Breast epithelium (tissue), 3 donors: ENCODE measurements around the gene MAP7.

Source experiments
- POLR2A ChIP-seq: fragments of 450-650 bp; IDR thresholded peaks from one replicate; pipeline ENCODE4 v1.6.1; 2016; ENCODE audit warnings: antibody characterized with exemption, mild to moderate bottlenecking, moderate library complexity
- POLR2AphosphoS5 ChIP-seq, 3 donors: sonication (generic); formaldehyde crosslinking; IDR thresholded peaks; one replicate each; pipeline ENCODE4 v1.6.1; 2017; ENCODE audit warnings: antibody characterized with exemption in 3 of 3
- TF ChIP-seq, protein P1 (sequence below), 3 donors: fragments of 450-650 bp; IDR thresholded peaks; one replicate each; pipeline ENCODE4 v1.5.1; 2016 to 2017; ENCODE audit warnings: antibody characterized with exemption in 3 of 3, mild to moderate bottlenecking in 3 of 3, moderate library complexity in 3 of 3

DNA sequence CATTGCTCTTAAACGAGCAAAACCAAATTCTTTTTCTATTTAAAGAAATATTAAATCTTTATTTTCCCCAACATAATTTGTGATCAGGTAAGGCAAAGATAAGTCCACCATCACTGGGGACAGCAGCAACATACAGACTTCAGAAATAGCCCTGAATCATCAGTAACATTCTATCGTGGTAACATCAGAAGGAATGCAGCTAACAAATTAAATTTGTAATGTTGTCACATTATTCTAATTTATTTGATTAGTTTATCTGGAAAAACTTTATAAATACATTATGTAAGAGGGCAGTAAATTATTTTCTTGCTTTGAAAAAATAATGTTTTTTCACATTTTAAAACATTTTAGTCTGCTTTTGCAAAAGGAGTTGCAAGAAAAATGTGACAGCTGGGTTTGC, 206.9 kb downstream of the MAP7 start:
- TF ChIP-seq POLR2AphosphoS5 (IDR thresholded peaks at IDR 0.05) (no peak), POLR2A (no peak)
- TF ChIP-seq, protein P1, sequence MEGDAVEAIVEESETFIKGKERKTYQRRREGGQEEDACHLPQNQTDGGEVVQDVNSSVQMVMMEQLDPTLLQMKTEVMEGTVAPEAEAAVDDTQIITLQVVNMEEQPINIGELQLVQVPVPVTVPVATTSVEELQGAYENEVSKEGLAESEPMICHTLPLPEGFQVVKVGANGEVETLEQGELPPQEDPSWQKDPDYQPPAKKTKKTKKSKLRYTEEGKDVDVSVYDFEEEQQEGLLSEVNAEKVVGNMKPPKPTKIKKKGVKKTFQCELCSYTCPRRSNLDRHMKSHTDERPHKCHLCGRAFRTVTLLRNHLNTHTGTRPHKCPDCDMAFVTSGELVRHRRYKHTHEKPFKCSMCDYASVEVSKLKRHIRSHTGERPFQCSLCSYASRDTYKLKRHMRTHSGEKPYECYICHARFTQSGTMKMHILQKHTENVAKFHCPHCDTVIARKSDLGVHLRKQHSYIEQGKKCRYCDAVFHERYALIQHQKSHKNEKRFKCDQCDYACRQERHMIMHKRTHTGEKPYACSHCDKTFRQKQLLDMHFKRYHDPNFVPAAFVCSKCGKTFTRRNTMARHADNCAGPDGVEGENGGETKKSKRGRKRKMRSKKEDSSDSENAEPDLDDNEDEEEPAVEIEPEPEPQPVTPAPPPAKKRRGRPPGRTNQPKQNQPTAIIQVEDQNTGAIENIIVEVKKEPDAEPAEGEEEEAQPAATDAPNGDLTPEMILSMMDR (IDR thresholded peaks at IDR 0.05), result no peak
